Measurements from ENCODE around the gene TAS2R40. TPM values are rescaled to one million over a fixed set of nuclear protein-coding genes. Genes with fewer than 3 reads are reported as not detected.

The TAS2R40 gene
- total and polyA plus RNA-seq, 2 donors (not counting 3 experiments of a cell fraction or from before 2014, with no cell fraction given) = not detected

DNA sequence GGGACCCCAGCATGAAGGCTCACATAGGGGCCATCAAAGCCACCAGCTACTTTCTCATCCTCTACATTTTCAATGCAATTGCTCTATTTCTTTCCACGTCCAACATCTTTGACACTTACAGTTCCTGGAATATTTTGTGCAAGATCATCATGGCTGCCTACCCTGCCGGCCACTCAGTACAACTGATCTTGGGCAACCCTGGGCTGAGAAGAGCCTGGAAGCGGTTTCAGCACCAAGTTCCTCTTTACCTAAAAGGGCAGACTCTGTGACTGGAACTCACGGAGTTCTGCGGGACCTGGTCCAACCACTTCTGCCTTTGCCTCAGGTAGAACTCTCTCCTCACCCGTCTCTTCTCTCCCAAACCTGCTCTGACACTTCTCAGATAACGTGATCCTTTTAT, 945 bp downstream of the TAS2R40 start:
- Histone ChIP-seq H3K36me3 (ENCODE audit: control insufficient read depth in 2 of 2, extremely low read depth in 1 of 2, insufficient read depth in 2 of 2, low read length in 2 of 2) (no peaks in the 10 kb centered on the region), H3K9me3 (replicated peaks; ENCODE audit: control insufficient read depth, insufficient read depth, low read length) (no peaks in the 10 kb centered on the region), H3K4me1 (ENCODE audit: control insufficient read depth, extremely low read depth, insufficient read depth, low read length) (no peaks in the 10 kb centered on the region), H3K79me2 (ENCODE audit: control insufficient read depth, insufficient read depth, low read length) (no peaks in the 10 kb centered on the region), H3K9me1 (replicated peaks; ENCODE audit: control insufficient read depth, extremely low read depth, insufficient read depth, low read length) (no peaks in the 10 kb centered on the region), H4K20me1 (replicated peaks; ENCODE audit: control insufficient read depth, extremely low read depth, insufficient read depth, low read length) (no peaks in the 10 kb centered on the region), H3K4me3 (replicated peaks in 1 of 3; ENCODE audit: insufficient read depth in 1 of 3, low read depth in 1 of 3, low read length in 3 of 3) (no peak overlapping the region), H2AFZ (ENCODE audit: low read depth, low read length) (no peak overlapping the region), H3K4me2 (ENCODE audit: insufficient read depth, low read length) (no peak overlapping the region), H3K27me3 (ENCODE audit: control insufficient read depth in 2 of 2, insufficient read depth in 2 of 2, low read length in 2 of 2) (peaks cover 24 to 34% of the 10 kb centered on the region in 2 experiments), H3K27ac (ENCODE audit: insufficient read depth, low read depth, low read length) (no peak overlapping the region), H3K9ac (replicated peaks; ENCODE audit: extremely low read depth, insufficient read depth, low read length) (no peak overlapping the region)
- FAIRE-seq (no peak), DNase-seq (ENCODE audit: low read depth, low spot score) (no peak)
- dilution Hi-C loops (cut with MboI; ENCODE audit: extremely low pct_ligation_motif_present, low sequenced_read_pairs) = loop anchor here (25.0 kb wide), 1 partner anchor 210 kb away; no protein-coding TSS in a partner anchor
- POLR2A ChIA-PET = no interaction called here
- intact Hi-C loops (cut with micrococcal nuclease) = no loop called here
- CTCF ChIA-PET = interaction anchor here (2.8 to 10.8 kb wide), 2 partner anchors 17 to 212 kb away, joined by 7 to 967 read pairs; no protein-coding TSS in a partner anchor
- TF ChIP-seq FOS (IDR thresholded peaks at IDR 0.05; ENCODE audit: borderline replicate concordance, insufficient read depth, low read length) (no peak), POLR2A (IDR thresholded peaks at IDR 0.05; ENCODE audit: low read depth, low read length) (no peak), GATA2 (IDR thresholded peaks at IDR 0.05; ENCODE audit: insufficient read depth, insufficient read length, low read depth, low read length) (no peak), EZH2 (IDR thresholded peaks at IDR 0.05; ENCODE audit: borderline replicate concordance, low read depth, low read length, severe bottlenecking) (no peak), JUN (IDR thresholded peaks at IDR 0.05; ENCODE audit: borderline replicate concordance, insufficient read depth, insufficient read length, low read depth) (no peak), MYC (IDR thresholded peaks at IDR 0.05; ENCODE audit: low read depth, low read length) (no peak), POLR2AphosphoS5 (IDR thresholded peaks at IDR 0.05; ENCODE audit: insufficient read depth, low read depth, low read length) (no peak)
- TF ChIP-seq, protein P1, sequence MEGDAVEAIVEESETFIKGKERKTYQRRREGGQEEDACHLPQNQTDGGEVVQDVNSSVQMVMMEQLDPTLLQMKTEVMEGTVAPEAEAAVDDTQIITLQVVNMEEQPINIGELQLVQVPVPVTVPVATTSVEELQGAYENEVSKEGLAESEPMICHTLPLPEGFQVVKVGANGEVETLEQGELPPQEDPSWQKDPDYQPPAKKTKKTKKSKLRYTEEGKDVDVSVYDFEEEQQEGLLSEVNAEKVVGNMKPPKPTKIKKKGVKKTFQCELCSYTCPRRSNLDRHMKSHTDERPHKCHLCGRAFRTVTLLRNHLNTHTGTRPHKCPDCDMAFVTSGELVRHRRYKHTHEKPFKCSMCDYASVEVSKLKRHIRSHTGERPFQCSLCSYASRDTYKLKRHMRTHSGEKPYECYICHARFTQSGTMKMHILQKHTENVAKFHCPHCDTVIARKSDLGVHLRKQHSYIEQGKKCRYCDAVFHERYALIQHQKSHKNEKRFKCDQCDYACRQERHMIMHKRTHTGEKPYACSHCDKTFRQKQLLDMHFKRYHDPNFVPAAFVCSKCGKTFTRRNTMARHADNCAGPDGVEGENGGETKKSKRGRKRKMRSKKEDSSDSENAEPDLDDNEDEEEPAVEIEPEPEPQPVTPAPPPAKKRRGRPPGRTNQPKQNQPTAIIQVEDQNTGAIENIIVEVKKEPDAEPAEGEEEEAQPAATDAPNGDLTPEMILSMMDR (IDR thresholded peaks at IDR 0.05; ENCODE audit: extremely low read depth in 1 of 2, insufficient read depth in 1 of 2, low read depth in 1 of 2, low read length in 2 of 2) = no peak
- TF ChIP-seq, protein P2, sequence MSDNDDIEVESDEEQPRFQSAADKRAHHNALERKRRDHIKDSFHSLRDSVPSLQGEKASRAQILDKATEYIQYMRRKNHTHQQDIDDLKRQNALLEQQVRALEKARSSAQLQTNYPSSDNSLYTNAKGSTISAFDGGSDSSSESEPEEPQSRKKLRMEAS (IDR thresholded peaks at IDR 0.05; ENCODE audit: insufficient read depth, insufficient read length) = no peak
- BruUV-seq (replicated peaks) = no TSS peak

Measured in endothelial cell of umbilical vein (primary cell).